ENCODE data around the gene PTBP3.

Gene PTBP3

DNA sequence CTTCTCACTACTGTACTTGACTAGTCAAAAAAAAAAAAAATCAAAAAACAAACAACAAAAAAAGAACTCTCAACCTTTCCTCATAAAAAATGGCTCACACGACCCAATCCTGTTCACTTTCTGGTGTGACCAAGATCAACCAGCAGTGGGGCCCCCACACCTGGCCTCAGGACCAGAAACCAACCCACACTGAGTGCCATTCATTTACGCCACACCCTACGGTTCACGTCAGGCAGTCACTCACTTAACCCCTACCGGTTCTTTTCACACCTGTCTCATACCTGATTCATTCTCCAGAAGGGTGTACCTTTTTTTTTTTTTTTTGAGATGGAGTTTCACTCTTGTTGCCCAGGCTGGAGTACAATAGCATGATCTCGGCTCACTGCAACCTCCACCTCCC, 164.1 kb downstream of the PTBP3 start:
- DNase-seq (ENCODE audit: low read depth in 2 of 2) = no peak

DNA sequence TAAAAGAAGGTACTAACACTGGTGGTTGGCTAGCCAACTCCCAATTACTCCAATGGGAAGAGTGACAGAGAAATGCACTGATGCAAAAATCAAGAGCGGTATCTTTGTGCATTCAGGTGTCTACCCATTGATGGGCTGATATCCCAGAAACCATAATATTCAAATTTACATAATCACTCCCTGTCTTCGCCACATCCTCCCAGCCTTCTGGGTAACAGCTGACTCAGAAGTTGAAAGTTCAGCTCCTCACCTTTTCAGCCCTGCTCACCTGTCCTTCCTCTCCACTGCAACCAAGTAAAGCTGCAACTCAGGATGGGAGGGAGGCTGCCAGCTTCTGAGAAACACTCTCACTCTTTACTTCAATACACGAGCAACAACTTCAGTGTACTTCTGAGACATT, 165.2 kb downstream of the PTBP3 start:
- no peak for DNase-seq (ENCODE audit: low read depth in 2 of 2)

Data from stimulated activated CD8-positive, alpha-beta memory T cell treated with anti-CD3 and anti-CD28 coated beads, Interleukin-2, amount 100 ng/mL, for 1 hour (primary cell).